ENCODE results near the gene BIRC3.
"Not testable (repeated sequence)": the region's sequence is repeated elsewhere in the genome, so short reads cannot be mapped to it uniquely, and the experiment has no call there.

The BIRC3 gene

DNA sequence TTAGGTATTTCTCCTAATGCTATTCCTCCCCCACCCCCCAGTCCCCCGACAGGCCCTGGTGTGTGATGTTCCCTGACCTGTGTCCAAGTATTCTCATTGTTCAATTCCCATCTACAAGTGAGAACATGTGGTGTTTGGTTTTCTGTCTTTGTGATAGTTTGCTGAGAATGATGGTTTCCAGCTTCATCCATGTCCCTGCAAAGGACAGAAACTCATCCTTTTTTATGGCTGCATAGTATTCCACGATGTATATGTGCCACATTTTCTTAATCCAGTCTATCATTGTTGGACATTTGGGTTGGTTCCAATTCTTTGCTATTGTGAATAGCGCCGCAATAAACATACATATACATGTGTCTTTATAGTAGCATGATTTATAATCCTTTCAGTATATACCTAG lies 20.5 kb upstream of the BIRC3 start:
- DNase-seq, result not testable (repeated sequence)

- not testable (repeated sequence) for DNase-seq
Observed at GRCh38 chr11:102300837-102301236, 16.4 kb upstream of the BIRC3 start.

DNA sequence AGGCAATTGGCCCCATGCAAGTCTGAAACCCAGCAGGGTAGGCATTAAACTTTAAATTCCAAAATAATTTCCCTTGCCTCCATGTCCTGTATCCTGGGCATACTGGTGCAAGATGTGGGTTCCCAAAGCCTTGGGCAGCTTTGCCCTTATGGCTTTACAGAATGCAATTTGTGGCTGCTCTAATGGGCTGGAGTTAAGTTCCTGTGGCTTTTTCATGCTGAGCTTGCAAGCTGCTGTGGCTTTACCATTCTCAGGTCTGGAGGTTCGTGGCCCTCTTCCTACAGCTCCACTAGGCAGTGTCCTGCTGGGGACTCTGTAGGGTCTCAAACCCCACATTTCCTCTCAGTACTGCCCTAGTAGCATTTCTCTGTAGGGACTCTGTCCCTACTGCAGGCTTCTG lies 15.0 kb upstream of the BIRC3 start:
- no peak for DNase-seq

- DNase-seq, result no peak
Observed at GRCh38 chr11:102304686-102305085, 12.6 kb upstream of the BIRC3 start.

DNA sequence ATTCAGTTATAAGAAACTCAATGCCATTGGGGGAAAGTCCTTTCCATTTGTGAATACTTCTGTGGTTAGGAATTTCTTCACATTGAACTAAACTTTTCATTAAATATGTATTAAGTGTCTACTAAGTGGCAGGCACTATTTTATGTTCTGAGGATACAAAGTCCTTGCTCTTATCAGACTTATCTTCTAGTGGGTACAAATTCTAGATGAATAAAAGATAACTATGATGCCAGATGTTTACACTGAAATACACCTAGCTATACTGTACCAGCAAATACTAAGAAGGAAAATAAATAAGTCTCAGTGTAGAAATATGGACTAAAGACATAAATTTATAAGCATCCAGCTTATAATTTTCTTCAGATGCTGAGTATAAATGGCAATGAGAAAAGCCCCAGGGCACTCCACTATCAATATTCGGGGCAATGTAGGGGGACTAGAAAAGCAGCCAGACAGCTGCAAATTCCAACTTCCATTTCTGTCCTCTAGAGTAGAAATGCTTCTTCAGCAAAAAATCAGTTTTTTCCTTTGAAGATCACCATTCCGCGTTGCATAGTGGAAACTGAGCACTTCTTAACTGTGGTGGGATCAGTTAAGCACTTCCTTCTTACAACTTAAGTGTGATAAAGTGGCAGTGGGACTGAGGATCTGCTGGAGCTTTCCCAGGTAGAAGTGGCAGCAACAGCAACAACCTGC lies 11.8 kb upstream of the BIRC3 start:
- DNase-seq, result no peak

DNA sequence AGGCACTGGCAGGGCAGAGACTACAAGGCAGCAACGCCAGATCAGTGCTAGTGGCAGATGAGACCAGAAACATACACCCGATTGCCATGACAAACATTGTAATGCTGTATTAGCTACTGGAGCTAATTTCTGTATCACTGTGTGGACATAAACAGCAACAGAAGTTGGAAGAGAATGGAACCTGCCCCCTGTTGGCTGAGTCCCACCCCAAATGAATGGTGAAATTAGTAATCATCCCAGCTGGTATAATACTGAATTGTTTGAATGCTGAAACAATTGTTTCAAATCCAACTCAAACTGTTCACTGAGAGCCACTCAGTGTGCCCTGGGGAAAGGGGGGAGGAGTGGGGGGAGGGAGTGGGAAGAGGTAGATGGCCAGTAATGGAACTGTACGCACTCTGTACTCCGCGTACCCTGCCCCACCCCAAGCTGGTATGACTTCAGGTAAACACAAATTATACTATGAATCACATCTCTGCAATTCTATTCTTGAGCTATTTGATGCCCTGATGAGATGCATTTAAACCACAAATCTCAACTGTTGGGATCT lies 11.2 kb upstream of the BIRC3 start:
- DNase-seq, result no peak

DNA sequence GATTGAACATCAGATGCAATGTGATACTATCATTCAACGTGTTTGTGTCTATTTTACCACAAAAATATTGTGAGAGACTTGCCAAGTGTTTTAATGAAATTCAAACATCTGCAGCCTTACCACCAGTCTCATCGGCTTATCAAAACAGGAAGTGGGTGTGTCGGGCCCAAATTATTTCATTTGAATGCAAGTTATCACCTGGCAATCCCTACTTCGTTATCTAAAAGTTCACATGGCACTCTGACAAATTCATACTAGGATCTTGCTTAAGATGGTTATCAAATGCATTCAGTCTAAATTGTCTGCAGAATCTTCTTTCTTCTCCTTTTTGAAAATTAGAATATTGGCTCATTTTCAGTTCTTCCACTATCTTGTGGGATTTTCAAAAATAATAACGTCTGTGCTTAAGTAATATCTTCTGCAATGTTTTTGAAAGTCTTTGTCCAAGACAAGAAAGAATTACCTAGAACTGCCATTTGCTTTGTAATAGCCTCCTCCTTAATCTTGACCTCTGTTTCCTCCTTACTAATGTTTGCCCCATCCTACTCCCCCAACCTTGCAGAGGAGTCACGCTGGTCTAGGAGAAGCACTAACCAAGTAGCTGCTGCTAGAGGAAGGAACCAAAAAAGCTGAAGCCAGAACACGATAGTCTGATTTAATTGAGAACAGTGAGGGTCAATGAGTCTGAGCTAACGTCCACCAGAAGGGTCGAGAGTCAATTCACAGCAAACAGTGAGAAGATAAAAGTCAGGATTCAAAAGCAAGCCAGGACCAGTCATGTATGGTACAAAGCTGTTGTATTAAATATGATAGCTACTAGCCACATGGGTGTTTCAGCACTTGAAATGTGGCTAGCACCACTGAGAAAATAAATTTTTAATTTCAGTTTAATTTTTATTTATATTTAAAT lies 10.2 kb upstream of the BIRC3 start:
- DNase-seq, result no peak

DNA sequence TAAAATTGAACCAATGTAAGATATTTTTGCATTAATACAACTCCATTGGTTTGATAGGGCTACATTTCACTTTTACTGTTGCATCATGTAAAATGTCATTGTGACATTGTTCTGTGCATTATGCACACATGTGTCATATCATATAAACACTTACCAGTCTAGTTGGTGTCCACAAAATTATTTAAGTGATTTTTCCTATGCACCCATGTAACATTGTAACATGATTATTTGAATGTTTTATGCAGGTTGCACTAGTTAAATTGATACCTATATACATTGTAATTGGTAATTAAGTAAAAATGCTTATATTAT lies 9.6 kb upstream of the BIRC3 start:
- DNase-seq, result no peak

- no peak for DNase-seq
Observed at GRCh38 chr11:102309621-102310541, 7.4 kb upstream of the BIRC3 start.

- no peak for DNase-seq
Observed at GRCh38 chr11:102312667-102313066, 4.6 kb upstream of the BIRC3 start.

DNA sequence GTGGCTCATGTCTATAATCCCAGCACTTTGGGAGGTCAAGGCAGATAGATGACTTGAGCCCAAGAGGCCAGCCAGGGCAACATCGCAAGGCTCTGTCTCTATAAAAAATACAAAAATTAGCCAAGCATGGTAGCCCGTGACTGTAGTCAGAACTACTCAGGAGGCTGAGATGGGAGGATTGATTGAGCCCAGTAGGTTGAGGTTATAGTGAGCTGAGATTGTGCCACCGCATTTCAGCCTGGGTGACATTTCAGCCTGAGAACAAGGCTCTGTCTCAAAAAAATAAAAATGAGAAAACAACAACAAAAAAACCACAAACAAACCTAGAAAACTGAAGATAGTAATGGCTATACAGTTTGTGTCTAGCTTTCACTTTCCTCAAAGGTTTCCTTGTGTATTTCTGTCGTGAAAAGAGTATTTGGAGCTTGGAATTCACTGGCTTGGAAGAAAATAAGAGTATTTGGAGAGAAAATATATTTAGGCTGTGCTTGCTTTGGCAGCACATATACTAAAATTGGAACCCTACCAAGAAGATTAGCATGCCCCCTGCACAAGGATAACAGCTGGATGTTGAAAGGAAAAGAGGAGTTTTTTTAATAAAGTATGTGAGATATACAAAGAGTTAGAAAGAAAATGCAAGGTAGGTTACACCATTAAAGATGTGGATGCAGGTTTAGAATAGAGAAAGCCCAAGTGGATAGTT lies 3.9 kb upstream of the BIRC3 start:
- DNase-seq, result no peak

- DNase-seq, result no peak
Observed at GRCh38 chr11:102314784-102315183, 2.5 kb upstream of the BIRC3 start.

GRCh38 chr11:102316346-102316904 lies 859 bp upstream of the BIRC3 start:
- no peak for DNase-seq

DNA sequence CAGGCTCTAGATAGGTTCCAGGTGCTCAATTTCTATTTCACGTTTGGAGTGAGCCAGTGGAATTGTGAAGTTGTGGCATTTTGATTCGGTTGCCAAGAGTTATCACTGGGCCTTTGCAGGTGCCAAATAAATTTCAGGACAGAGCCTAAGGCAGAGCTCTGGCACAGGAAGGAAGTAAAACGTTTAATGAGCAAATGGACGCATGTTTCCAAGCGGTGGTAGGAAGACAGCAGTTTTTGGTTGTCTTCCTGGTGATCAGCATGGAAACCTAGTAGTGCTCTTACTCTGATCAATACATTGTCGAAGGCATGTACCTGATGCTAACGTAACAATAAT lies 452 bp downstream of the BIRC3 start:
- no peak for DNase-seq

DNA sequence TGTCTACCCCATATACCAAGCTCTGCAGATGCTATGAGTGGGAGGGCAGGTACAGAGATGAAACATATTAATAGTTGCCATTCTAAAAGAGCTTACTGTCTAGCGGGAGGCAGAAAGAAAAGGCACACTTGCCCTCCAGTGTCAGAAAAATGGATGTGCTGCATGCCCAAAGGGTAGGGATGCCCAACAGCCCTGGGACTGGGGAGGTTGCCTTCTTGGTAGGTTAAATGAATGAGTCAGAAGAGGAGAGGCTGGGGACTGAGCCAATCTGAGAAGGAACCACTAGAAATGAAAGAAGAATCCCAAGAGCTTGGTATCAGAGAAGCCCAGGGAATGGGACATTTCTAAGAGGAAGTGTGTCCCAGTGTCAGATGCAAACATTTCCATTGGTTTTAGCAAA lies 1.2 kb downstream of the BIRC3 start:
- DNase-seq, result no peak

GRCh38 chr11:102319544-102319943 lies 2.3 kb downstream of the BIRC3 start:
- DNase-seq, result no peak

DNA sequence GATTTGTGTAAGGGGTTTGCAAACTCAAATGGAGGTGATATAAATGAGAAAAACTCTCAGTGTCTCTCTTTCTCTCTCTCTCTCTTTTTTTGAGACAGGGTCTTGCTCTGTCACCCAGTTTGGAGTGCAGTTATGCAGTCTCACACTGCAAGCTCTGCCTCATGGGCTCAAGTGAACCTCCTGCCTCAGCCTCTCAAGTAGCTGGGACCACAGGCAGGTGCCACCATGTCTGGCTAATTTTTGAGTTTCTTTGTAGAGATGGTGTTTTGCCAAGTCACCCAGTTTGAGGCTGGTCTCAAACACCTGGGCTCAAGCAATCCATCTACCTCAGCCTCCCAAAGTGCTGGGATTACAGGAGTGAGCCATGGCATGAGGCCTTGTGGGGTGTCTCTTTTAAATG lies 2.9 kb downstream of the BIRC3 start:
- DNase-seq, result no peak

DNA sequence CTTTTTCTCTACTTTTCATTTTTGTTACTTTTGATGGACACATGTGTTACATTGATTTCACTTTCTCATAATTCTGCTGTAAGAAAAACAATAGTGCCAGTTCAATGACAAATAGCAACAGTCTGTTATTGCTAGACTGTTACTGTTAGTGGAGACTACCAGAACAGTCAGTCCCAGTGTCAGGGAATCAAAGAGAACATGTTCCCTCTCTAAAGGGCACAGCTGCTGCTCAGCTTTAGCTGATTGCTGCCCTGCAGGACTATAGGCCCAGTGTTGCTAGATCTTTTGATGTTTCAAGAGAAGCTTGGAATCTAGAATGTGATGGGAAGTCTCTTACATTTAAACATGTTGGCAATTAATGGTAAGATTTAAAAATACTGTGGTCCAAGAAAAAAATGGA lies 3.4 kb downstream of the BIRC3 start:
- no peak for DNase-seq

GRCh38 chr11:102322560-102322959 lies 5.3 kb downstream of the BIRC3 start:
- DNase-seq, result no peak

GRCh38 chr11:102323542-102324251 lies 6.4 kb downstream of the BIRC3 start:
- no peak for DNase-seq

GRCh38 chr11:102325088-102325487 lies 7.8 kb downstream of the BIRC3 start:
- DNase-seq, result no peak

DNA sequence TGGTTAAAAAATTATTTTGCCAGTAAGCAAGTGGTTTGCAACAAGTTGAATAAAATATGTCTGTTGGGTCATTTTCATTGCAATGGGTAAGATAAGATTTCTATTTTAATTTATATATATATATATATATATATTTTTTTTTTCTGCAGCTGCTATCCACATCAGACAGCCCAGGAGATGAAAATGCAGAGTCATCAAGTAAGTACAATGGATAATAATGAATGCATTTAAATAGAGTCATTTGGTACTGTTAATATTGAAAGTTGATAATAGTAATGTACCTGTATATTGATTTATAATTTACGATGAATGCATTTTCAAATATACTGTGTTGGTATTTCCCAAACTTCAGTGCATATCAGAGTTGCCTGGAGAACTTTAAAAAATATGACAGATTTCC lies 11.5 kb downstream of the BIRC3 start:
- DNase-seq, result no peak
